Anterior cingulate cortex (tissue), 58 donors: Measurements from ENCODE around the gene RAB17.
A peak's percentile ranks its signal among the peaks of the same experiment; 100 is the strongest.
"Not testable (repeated sequence)": the region's sequence is repeated elsewhere in the genome, so short reads cannot be mapped to it uniquely, and the experiment has no call there.

ENCODE experiments used
- DNase-seq, 58 donors: peaks; one replicate each; lab custom pipeline; 2025; lab: John Stamatoyannopoulos, UW

The RAB17 gene

GRCh38 chr2:237600205-237600846 is 9.8 kb upstream of the RAB17 start:
- peak in 6 of 58 donors; percentile 6 to 31 (median 16) for DNase-seq

- DNase-seq = no peak
Measured at GRCh38 chr2:237599465-237600110, 9.1 kb upstream of the RAB17 start.

GRCh38 chr2:237598468-237599208 is 8.1 kb upstream of the RAB17 start:
- no peak for DNase-seq

- DNase-seq = no peak
Measured at GRCh38 chr2:237597196-237598145, 6.9 kb upstream of the RAB17 start.

GRCh38 chr2:237596520-237597195 is 6.1 kb upstream of the RAB17 start:
- no peak for DNase-seq

GRCh38 chr2:237595829-237596519 is 5.4 kb upstream of the RAB17 start:
- not testable (repeated sequence) for DNase-seq

GRCh38 chr2:237594514-237594871 is 4.0 kb upstream of the RAB17 start:
- no peak for DNase-seq

- no peak for DNase-seq
Measured at GRCh38 chr2:237593596-237594320, 3.2 kb upstream of the RAB17 start.

GRCh38 chr2:237593036-237593435 is 2.5 kb upstream of the RAB17 start:
- no peak for DNase-seq

- no peak for DNase-seq
Measured at GRCh38 chr2:237592425-237592980, 2.0 kb upstream of the RAB17 start.

GRCh38 chr2:237591141-237591881 is 777 bp upstream of the RAB17 start:
- peak in 2 of 58 donors; percentile 9 to 20 for DNase-seq

GRCh38 chr2:237588044-237588696 is 2.4 kb downstream of the RAB17 start:
- DNase-seq = no peak

- DNase-seq = no peak
Measured at GRCh38 chr2:237585590-237586221, 4.8 kb downstream of the RAB17 start.

GRCh38 chr2:237583385-237584295 is 6.9 kb downstream of the RAB17 start:
- DNase-seq = no peak
